WTC11 (cell line): ENCODE measurements around the gene ABCG4. TPM values are rescaled to one million over a fixed set of nuclear protein-coding genes. Genes with fewer than 3 reads are reported as not detected.

Source experiments
- ATAC-seq: fragments of 200-7000 bp; cut with Tn5 transposase; 2 replicates; pipeline ENCODE4 v1.10.0; 2021; ENCODE audit warnings: mild to moderate bottlenecking, moderate library complexity
- CTCF ChIA-PET: fragments of 300-600 bp; sonication (Branson Sonifier 250); formaldehyde crosslinking; loops from one replicate; lab custom pipeline; 2021; ENCODE audit warnings: antibody characterized with exemption; lab: Charles Lee
- POLR2A ChIA-PET: fragments of 350-600 bp; sonication (Branson Sonifier 250); formaldehyde crosslinking; loops from one replicate; lab custom pipeline; 2021; ENCODE audit warnings: antibody characterized with exemption; lab: Charles Lee
- DNase-seq: peaks from one replicate; pipeline ENCODE4 v3.0.0; 2021; ENCODE audit warnings: low spot score
- H3K27ac Mint-ChIP-seq: 2 replicates; pipeline ENCODE4 v1.8.0; 2021; ENCODE audit warnings: mixed read lengths
- H3K27me3 Mint-ChIP-seq: 2 replicates; pipeline ENCODE4 v1.8.0; 2021; ENCODE audit warnings: low read depth, mild to moderate bottlenecking, moderate library complexity, mixed read lengths
- H3K36me3 Mint-ChIP-seq: 2 replicates; pipeline ENCODE4 v1.8.0; 2021; ENCODE audit warnings: mixed read lengths
- H3K4me1 Mint-ChIP-seq: 2 replicates; pipeline ENCODE4 v1.8.0; 2022; ENCODE audit warnings: mixed read lengths
- H3K4me3 Mint-ChIP-seq: 2 replicates; pipeline ENCODE4 v1.8.0; 2021; ENCODE audit warnings: mild to moderate bottlenecking, moderate library complexity, mixed read lengths
- H3K9me3 Mint-ChIP-seq: 2 replicates; pipeline ENCODE4 v1.8.0; 2021; ENCODE audit warnings: mixed read lengths
- ESRRA ChIP-seq: sonication (generic); formaldehyde crosslinking; IDR thresholded peaks from 2 replicates; pipeline ENCODE4 v1.8.1; 2022; ENCODE audit warnings: mild to moderate bottlenecking, missing genetic modification reagents, borderline replicate concordance
- GRHL2 ChIP-seq: fragments of 250-450 bp; sonication (Bioruptor Pico); IDR thresholded peaks from 2 replicates; pipeline ENCODE4 v1.8.0; 2022; ENCODE audit warnings: mild to moderate bottlenecking, moderate library complexity; ENCODE audit not compliant: insufficient replicate concordance, severe bottlenecking
- JUN ChIP-seq: sonication (generic); formaldehyde crosslinking; IDR thresholded peaks from 2 replicates; pipeline ENCODE4 v1.8.0; 2023; ENCODE audit warnings: mild to moderate bottlenecking, missing genetic modification reagents
- MYBL2 ChIP-seq: sonication (generic); formaldehyde crosslinking; IDR thresholded peaks from 2 replicates; pipeline ENCODE4 v1.8.1; 2023; ENCODE audit warnings: mild to moderate bottlenecking, moderate library complexity, missing genetic modification reagents
- NR2C2 ChIP-seq: sonication (generic); formaldehyde crosslinking; IDR thresholded peaks from 2 replicates; pipeline ENCODE4 v1.8.0; 2022; ENCODE audit warnings: mild to moderate bottlenecking, missing genetic modification reagents
- NR3C1 ChIP-seq: sonication (generic); formaldehyde crosslinking; conservative IDR thresholded peaks from 2 replicates; pipeline ENCODE4 v1.8.1; 2023; ENCODE audit warnings: low read depth, mild to moderate bottlenecking, missing genetic modification reagents
- SMAD4 ChIP-seq: sonication (generic); formaldehyde crosslinking; IDR thresholded peaks from 2 replicates; pipeline ENCODE4 v1.8.0; 2022; ENCODE audit warnings: mild to moderate bottlenecking, missing genetic modification reagents
- ZNF219 ChIP-seq: sonication (generic); formaldehyde crosslinking; IDR thresholded peaks from 2 replicates; pipeline ENCODE4 v1.8.0; 2023; ENCODE audit warnings: missing genetic modification reagents, mild to moderate bottlenecking, borderline replicate concordance
- ZNF263 ChIP-seq: sonication (generic); formaldehyde crosslinking; IDR thresholded peaks from 2 replicates; pipeline ENCODE4 v1.8.1; 2022; ENCODE audit warnings: low read depth, mild to moderate bottlenecking, moderate library complexity, missing genetic modification reagents
- total RNA-seq: library from RNA; stranded (reverse); gene quantifications from 3 replicates; pipeline ENCODE4 v1.2.3, GENCODE V29; 2021
- TF ChIP-seq, protein P1 (sequence below): fragments of 200-600 bp; IDR thresholded peaks from 2 replicates; pipeline ENCODE4 v1.8.0; 2022; ENCODE audit warnings: antibody characterized with exemption
- TF ChIP-seq, protein P2 (sequence below): sonication (generic); formaldehyde crosslinking; IDR thresholded peaks from 2 replicates; pipeline ENCODE4 v1.8.1; 2022; ENCODE audit warnings: low read depth, missing genetic modification reagents, borderline replicate concordance
- TF ChIP-seq, protein P3 (sequence below): sonication (generic); formaldehyde crosslinking; IDR thresholded peaks from 2 replicates; pipeline ENCODE4 v1.8.1; 2023; ENCODE audit warnings: mild to moderate bottlenecking, missing genetic modification reagents, borderline replicate concordance
- TF ChIP-seq, protein P4 (sequence below): sonication (generic); formaldehyde crosslinking; IDR thresholded peaks from 2 replicates; pipeline ENCODE4 v1.8.0; 2023; ENCODE audit warnings: mild to moderate bottlenecking, missing genetic modification reagents
- TF ChIP-seq, protein P5 (sequence below): fragments of 250-450 bp; sonication (Bioruptor Pico); IDR thresholded peaks from 2 replicates; pipeline ENCODE4 v2.1.2; 2022; ENCODE audit warnings: mild to moderate bottlenecking, moderate library complexity
- TF ChIP-seq, protein P6 (sequence below): sonication (generic); formaldehyde crosslinking; IDR thresholded peaks from 2 replicates; pipeline ENCODE4 v1.8.1; 2023; ENCODE audit warnings: mild to moderate bottlenecking, missing genetic modification reagents, moderate library complexity
- TF ChIP-seq, protein P7 (sequence below): fragments of 250-450 bp; sonication (Bioruptor Pico); IDR thresholded peaks from 2 replicates; pipeline ENCODE4 v1.9.0; 2021; ENCODE audit warnings: mild to moderate bottlenecking
- TF ChIP-seq, protein P8 (sequence below): sonication (generic); formaldehyde crosslinking; IDR thresholded peaks from 2 replicates; pipeline ENCODE4 v1.8.0; 2022; ENCODE audit warnings: mild to moderate bottlenecking, missing genetic modification reagents

ABCG4 gene
- total RNA-seq, 1 experiment from 2014 or later: 4.4 TPM

DNA sequence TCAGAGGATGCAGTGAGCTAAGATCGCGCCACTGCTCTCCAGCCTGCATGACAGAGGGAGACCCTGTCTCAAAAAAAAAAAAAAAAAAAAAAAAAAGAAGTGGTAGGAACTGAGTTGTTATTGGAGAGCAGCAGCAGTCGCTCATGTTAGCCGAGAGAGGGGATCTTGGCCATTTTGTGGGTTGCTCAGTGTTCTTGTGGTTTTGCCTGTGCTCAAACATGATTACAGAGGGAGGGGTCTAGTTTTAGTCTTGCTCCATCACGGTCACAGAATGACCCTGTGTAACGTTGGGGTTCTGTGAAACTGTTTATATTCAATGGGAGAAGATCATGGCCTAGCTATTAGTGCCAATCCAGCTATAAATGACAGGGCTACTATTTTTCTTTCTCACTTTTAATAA, 49.1 kb upstream of the ABCG4 start:
- TF ChIP-seq SMAD4 (CRISPR knock-in tag) (no peak), NR2C2 (CRISPR knock-in tag) (no peak), GRHL2 (CRISPR knock-in tag) (no peak), ESRRA (CRISPR knock-in tag) (no peak), JUN (CRISPR knock-in tag) (no peak)
- TF ChIP-seq, protein P1, sequence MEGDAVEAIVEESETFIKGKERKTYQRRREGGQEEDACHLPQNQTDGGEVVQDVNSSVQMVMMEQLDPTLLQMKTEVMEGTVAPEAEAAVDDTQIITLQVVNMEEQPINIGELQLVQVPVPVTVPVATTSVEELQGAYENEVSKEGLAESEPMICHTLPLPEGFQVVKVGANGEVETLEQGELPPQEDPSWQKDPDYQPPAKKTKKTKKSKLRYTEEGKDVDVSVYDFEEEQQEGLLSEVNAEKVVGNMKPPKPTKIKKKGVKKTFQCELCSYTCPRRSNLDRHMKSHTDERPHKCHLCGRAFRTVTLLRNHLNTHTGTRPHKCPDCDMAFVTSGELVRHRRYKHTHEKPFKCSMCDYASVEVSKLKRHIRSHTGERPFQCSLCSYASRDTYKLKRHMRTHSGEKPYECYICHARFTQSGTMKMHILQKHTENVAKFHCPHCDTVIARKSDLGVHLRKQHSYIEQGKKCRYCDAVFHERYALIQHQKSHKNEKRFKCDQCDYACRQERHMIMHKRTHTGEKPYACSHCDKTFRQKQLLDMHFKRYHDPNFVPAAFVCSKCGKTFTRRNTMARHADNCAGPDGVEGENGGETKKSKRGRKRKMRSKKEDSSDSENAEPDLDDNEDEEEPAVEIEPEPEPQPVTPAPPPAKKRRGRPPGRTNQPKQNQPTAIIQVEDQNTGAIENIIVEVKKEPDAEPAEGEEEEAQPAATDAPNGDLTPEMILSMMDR: no peak
- H3K4me3 Mint-ChIP-seq: peak overlapping the region; percentile 92; the same call in 1 of the 2 replicates
- H3K27ac Mint-ChIP-seq: no peak overlapping the region
- ATAC-seq (no peak), DNase-seq (no peak)
- POLR2A ChIA-PET: interaction anchor here (0.6 kb wide), 1 partner anchor 48 kb away, joined by 3 read pairs; no protein-coding TSS in a partner anchor
- H3K4me1 Mint-ChIP-seq: peaks cover 27% of the 10 kb centered on the region
- H3K9me3 Mint-ChIP-seq: no peaks in the 10 kb centered on the region
- CTCF ChIA-PET: interaction anchor here (1.0 to 1.6 kb wide), 2 partner anchors 21 to 32 kb away, joined by 3 to 5 read pairs; partner anchors contain the start of genes HINFP and VPS11
- H3K36me3 Mint-ChIP-seq: peaks cover 27% of the 10 kb centered on the region
- H3K27me3 Mint-ChIP-seq: no peaks in the 10 kb centered on the region

DNA sequence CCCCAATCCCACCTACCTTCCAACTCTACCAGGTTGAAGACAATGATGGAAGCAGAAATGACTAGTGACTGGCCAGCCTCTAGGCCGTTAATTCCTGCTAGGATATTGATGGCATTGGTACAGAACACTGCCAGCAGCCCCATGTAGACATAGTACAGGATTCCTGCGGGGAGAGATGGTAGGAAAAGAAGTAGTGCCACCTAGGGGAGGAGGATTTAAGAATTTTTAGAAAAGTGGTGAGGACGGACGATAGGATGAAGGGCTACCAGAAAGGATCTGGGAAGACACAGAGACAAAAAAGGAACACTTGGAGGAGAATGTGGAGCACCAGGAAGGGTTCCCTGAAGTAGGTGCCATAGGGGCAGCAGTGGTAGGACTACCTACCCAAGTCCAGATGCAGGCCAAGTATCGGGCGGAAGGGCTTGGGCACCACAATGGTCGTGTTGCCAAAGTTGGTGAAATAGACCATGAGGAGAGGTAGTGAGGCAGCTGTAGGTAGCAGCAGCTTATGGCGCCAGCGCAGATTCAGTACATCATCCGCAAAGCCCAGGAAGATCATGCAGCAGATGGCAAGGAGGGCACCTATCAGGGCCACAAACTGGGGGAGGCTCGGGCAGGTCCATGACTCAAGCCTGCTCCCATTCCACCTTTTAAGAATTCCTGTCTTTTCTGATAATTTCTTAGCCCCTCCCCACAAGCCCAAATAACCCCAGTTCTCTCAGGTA, 48.4 kb upstream of the ABCG4 start:
- peak overlapping the region; percentile 87 for H3K27ac Mint-ChIP-seq
- H3K9me3 Mint-ChIP-seq: no peaks in the 10 kb centered on the region
- CTCF ChIA-PET: interaction anchor here (0.6 kb wide), 2 partner anchors 15 to 44 kb away, joined by 3 read pairs; no protein-coding TSS in a partner anchor
- POLR2A ChIA-PET: no interaction called here
- H3K4me1 Mint-ChIP-seq: peaks cover 27% of the 10 kb centered on the region
- H3K36me3 Mint-ChIP-seq: peaks cover 27% of the 10 kb centered on the region
- no peaks in the 10 kb centered on the region for H3K27me3 Mint-ChIP-seq
- H3K4me3 Mint-ChIP-seq: peak overlapping the region; percentile 92
- DNase-seq (no peak), ATAC-seq (no peak)
- TF ChIP-seq, protein P2, sequence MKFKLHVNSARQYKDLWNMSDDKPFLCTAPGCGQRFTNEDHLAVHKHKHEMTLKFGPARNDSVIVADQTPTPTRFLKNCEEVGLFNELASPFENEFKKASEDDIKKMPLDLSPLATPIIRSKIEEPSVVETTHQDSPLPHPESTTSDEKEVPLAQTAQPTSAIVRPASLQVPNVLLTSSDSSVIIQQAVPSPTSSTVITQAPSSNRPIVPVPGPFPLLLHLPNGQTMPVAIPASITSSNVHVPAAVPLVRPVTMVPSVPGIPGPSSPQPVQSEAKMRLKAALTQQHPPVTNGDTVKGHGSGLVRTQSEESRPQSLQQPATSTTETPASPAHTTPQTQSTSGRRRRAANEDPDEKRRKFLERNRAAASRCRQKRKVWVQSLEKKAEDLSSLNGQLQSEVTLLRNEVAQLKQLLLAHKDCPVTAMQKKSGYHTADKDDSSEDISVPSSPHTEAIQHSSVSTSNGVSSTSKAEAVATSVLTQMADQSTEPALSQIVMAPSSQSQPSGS: no peak
- TF ChIP-seq NR3C1 (no peak), ZNF219 (no peak), MYBL2 (CRISPR knock-in tag) (no peak), ZNF263 (CRISPR knock-in tag) (no peak)
- TF ChIP-seq, protein P3, sequence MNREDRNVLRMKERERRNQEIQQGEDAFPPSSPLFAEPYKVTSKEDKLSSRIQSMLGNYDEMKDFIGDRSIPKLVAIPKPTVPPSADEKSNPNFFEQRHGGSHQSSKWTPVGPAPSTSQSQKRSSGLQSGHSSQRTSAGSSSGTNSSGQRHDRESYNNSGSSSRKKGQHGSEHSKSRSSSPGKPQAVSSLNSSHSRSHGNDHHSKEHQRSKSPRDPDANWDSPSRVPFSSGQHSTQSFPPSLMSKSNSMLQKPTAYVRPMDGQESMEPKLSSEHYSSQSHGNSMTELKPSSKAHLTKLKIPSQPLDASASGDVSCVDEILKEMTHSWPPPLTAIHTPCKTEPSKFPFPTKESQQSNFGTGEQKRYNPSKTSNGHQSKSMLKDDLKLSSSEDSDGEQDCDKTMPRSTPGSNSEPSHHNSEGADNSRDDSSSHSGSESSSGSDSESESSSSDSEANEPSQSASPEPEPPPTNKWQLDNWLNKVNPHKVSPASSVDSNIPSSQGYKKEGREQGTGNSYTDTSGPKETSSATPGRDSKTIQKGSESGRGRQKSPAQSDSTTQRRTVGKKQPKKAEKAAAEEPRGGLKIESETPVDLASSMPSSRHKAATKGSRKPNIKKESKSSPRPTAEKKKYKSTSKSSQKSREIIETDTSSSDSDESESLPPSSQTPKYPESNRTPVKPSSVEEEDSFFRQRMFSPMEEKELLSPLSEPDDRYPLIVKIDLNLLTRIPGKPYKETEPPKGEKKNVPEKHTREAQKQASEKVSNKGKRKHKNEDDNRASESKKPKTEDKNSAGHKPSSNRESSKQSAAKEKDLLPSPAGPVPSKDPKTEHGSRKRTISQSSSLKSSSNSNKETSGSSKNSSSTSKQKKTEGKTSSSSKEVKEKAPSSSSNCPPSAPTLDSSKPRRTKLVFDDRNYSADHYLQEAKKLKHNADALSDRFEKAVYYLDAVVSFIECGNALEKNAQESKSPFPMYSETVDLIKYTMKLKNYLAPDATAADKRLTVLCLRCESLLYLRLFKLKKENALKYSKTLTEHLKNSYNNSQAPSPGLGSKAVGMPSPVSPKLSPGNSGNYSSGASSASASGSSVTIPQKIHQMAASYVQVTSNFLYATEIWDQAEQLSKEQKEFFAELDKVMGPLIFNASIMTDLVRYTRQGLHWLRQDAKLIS (CRISPR knock-in tag): no peak
- TF ChIP-seq, protein P4, sequence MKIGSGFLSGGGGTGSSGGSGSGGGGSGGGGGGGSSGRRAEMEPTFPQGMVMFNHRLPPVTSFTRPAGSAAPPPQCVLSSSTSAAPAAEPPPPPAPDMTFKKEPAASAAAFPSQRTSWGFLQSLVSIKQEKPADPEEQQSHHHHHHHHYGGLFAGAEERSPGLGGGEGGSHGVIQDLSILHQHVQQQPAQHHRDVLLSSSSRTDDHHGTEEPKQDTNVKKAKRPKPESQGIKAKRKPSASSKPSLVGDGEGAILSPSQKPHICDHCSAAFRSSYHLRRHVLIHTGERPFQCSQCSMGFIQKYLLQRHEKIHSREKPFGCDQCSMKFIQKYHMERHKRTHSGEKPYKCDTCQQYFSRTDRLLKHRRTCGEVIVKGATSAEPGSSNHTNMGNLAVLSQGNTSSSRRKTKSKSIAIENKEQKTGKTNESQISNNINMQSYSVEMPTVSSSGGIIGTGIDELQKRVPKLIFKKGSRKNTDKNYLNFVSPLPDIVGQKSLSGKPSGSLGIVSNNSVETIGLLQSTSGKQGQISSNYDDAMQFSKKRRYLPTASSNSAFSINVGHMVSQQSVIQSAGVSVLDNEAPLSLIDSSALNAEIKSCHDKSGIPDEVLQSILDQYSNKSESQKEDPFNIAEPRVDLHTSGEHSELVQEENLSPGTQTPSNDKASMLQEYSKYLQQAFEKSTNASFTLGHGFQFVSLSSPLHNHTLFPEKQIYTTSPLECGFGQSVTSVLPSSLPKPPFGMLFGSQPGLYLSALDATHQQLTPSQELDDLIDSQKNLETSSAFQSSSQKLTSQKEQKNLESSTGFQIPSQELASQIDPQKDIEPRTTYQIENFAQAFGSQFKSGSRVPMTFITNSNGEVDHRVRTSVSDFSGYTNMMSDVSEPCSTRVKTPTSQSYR (CRISPR knock-in tag): no peak
- TF ChIP-seq, protein P5, sequence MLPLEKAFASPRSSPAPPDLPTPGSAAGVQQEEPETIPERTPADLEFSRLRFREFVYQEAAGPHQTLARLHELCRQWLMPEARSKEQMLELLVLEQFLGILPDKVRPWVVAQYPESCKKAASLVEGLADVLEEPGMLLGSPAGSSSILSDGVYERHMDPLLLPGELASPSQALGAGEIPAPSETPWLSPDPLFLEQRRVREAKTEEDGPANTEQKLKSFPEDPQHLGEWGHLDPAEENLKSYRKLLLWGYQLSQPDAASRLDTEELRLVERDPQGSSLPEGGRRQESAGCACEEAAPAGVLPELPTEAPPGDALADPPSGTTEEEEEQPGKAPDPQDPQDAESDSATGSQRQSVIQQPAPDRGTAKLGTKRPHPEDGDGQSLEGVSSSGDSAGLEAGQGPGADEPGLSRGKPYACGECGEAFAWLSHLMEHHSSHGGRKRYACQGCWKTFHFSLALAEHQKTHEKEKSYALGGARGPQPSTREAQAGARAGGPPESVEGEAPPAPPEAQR (CRISPR knock-in tag): no peak
- TF ChIP-seq, protein P6, sequence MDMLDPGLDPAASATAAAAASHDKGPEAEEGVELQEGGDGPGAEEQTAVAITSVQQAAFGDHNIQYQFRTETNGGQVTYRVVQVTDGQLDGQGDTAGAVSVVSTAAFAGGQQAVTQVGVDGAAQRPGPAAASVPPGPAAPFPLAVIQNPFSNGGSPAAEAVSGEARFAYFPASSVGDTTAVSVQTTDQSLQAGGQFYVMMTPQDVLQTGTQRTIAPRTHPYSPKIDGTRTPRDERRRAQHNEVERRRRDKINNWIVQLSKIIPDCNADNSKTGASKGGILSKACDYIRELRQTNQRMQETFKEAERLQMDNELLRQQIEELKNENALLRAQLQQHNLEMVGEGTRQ (CRISPR knock-in tag): no peak
- TF ChIP-seq, protein P7, sequence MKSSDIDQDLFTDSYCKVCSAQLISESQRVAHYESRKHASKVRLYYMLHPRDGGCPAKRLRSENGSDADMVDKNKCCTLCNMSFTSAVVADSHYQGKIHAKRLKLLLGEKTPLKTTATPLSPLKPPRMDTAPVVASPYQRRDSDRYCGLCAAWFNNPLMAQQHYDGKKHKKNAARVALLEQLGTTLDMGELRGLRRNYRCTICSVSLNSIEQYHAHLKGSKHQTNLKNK: no peak
- TF ChIP-seq, protein P8, sequence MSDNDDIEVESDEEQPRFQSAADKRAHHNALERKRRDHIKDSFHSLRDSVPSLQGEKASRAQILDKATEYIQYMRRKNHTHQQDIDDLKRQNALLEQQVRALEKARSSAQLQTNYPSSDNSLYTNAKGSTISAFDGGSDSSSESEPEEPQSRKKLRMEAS (CRISPR knock-in tag): no peak
